Mucosa of descending colon (tissue), 3 donors: ENCODE results near the gene GPR62. TPM values are rescaled to one million over a fixed set of nuclear protein-coding genes. Genes with fewer than 3 reads are reported as not detected.

ENCODE experiments used
- ATAC-seq: fragments of 200-7000 bp; cut with Tn5 transposase; one replicate; pipeline ENCODE4 v1.9.1; 2020; ENCODE audit warnings: mild to moderate bottlenecking, moderate library complexity
- DNase-seq, 3 donors: peaks; one replicate each; pipeline ENCODE4 v3.0.0-alpha.2; 2020
- H3K36me3 ChIP-seq: fragments of 200-600 bp; one replicate; pipeline ENCODE4 v1.8.0; 2021; ENCODE audit warnings: low read depth, mild to moderate bottlenecking
- H3K4me1 ChIP-seq: fragments of 200-600 bp; one replicate; pipeline ENCODE4 v1.8.0; 2021; ENCODE audit warnings: low read depth, mild to moderate bottlenecking
- H3K4me3 ChIP-seq: fragments of 200-600 bp; one replicate; pipeline ENCODE4 v1.8.0; 2021; ENCODE audit warnings: mild to moderate bottlenecking
- H3K9me3 ChIP-seq: fragments of 200-600 bp; one replicate; pipeline ENCODE4 v1.8.0; 2021; ENCODE audit warnings: mild to moderate bottlenecking
- CTCF ChIP-seq: fragments of 200-600 bp; IDR thresholded peaks from one replicate; pipeline ENCODE4 v1.8.0; 2022; ENCODE audit warnings: antibody characterized with exemption, mild to moderate bottlenecking
- intact Hi-C, 2 donors: fragments of 100-400 bp; cut with DNase I in 1 of 2; cut with micrococcal nuclease in 1 of 2; formaldehyde crosslinking; loops; one replicate each; pipeline versions ENCODE4 v1.11.0 to v1.11.1; 2022; cut with DNase I, micrococcal nuclease
- total RNA-seq, 3 donors: library from RNA; stranded (reverse); fragmentation: NEBNext Ultra II Directional in 2 of 3; extraction: Animal tissue kit (Norgen Biotek cat#: 25700) in 2 of 3; gene quantifications; one replicate each; pipeline versions ENCODE4 v1.2.1 to v1.2.4, GENCODE V29; 2021 to 2023
- donor health status: DM: no; HTN: no; CAD: no; lungs with moderate emphysema.
- donor health status: DM: no; HTN: no; CAD: no.
- donor health status: DM: no; HTN: yes; CAD: no.

Gene GPR62
- total RNA-seq, 3 donors from 2014 or later = 0.22 TPM; not detected in 2

DNA sequence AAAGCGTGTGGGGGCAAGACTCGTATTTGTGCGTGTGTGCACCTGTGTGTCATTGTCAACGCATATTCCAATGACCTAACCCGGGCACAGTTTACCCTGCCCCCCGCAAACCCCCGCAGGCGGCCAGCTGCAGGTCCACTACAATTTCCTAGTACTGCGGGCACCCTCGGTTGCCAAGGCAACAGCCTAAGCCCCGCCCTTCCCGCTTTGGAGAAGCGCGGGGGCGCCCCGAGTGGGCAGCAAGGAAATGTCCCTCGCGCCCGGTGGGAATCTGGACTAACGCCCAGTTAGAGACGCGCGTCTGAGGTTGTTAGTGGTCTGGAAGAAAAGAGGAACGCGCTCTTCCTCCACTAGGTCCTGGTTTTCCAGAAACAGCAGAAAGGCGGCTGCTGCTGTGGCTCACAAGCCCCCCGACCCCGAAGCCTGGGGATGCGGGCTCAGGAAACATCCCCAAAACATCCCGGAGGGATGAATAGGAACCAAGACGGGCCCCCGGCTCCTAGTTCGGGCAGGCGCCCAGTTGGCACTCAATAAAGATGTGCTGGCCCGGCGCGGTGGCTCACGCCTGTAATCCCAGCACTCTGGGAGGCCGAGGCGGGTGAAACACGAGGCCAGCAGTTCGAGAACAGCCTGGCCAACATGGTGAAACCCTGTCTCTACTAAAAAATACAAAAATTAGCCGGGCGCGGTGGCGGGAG lies 20.8 kb downstream of the GPR62 start:
- Histone ChIP-seq H3K4me3 (no peak overlapping the region), H3K9me3 (no peaks in the 10 kb centered on the region), H3K36me3 (no peaks in the 10 kb centered on the region), H3K4me1 (peaks cover 12% of the 10 kb centered on the region)
- ATAC-seq (no peak), DNase-seq (peak; percentile 75 to 84 (median 81))
- intact Hi-C loops = no loop called here
- no peak for TF ChIP-seq CTCF

DNA sequence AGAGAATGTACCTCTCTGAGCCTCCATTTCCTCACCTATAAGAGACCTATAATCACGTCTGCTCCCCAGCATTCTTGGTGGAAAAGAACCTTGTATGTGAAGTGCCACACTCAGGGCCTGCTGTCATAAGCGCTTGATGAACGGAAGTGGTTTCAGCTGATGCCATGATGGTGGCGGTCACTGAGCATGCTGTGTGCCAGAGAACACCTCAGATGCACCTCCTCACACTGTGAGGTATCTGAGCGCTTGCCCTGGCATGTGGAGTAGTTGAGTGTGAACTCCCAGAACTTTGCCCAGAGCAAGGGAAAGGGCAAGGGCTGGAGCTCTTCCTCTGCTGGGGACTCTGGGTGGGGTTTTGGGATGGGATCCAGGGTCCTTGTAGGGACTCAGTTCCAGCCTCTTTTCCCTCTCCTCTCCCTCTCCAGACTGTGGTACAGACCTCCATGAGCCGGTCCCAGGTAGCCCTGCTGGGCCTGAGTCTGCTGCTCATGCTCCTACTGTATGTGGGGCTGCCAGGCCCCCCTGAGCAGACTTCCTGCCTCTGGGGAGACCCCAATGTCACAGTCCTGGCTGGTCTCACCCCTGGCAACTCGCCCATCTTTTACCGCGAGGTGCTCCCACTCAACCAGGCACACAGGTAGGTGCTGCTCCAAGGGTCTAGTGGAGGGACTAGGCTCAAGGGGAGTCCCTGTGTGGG lies 22.4 kb downstream of the GPR62 start:
- Histone ChIP-seq H3K9me3 (no peaks in the 10 kb centered on the region), H3K4me1 (peaks cover 24% of the 10 kb centered on the region), H3K36me3 (no peaks in the 10 kb centered on the region), H3K4me3 (no peak overlapping the region)
- intact Hi-C loops = no loop called here
- peak in 1 of 3 donors; percentile 27 for DNase-seq
- TF ChIP-seq CTCF = no peak
- ATAC-seq = no peak

- TF ChIP-seq CTCF = no peak
- ATAC-seq (no peak), DNase-seq (no peak)
- no peaks in the 10 kb centered on the region for H3K9me3 ChIP-seq
- H3K4me3 ChIP-seq = no peak overlapping the region
- intact Hi-C loops = no loop called here
- H3K4me1 ChIP-seq = peaks cover 24% of the 10 kb centered on the region
- H3K36me3 ChIP-seq = no peaks in the 10 kb centered on the region
Measured at GRCh38 chr3:51978143-51978502, 22.9 kb downstream of the GPR62 start.

DNA sequence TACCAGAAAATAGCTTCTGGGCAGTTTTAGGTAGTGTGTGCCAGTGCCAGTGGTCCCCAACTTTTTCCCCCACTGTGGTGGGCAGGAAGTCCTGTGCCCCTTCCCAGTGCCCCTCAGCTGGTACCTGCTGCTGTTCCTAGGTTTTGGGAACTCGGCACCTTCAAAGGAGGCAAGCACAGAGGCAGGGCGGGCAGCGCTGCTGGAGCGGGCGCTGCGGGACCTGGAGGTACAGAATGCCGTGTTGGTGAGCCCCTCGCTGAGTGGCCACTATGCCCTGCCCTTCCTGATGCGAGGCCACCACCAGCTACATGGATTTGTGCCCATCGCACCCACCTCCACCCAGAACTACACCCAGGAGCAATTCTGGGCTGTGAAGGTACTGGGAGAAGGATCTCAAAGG lies 25.1 kb downstream of the GPR62 start:
- ATAC-seq = no peak
- Histone ChIP-seq H3K9me3 (no peaks in the 10 kb centered on the region), H3K4me3 (no peak overlapping the region), H3K4me1 (peaks cover 38% of the 10 kb centered on the region), H3K36me3 (no peaks in the 10 kb centered on the region)
- no peak for DNase-seq
- intact Hi-C loops = no loop called here
- TF ChIP-seq CTCF = no peak

DNA sequence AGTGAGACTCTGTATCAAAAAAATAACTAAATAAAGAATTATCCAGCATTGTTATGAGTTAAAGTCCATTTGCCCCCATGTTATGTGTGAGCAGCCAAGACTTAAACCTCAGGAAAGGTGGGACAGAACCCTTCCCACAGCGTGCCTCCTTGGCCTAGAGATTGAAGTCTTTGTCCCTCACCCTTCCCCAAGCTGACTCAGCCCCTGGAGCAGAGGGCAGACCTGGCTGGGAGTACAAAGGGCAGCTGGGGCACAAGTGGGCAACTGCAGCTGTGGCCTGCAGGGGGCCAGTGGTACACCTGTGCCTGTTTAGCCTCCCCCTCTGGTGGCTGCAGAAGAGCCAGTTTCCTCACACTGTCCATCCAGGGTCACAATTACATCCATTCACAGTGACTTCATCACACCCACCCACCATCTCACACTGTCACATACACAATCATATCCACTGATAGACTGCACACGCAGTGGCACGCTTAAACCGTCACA lies 27.2 kb downstream of the GPR62 start:
- H3K4me1 ChIP-seq = peaks cover 39% of the 10 kb centered on the region

More for the DNA sequence above, 27.2 kb downstream of the GPR62 start:
- Histone ChIP-seq H3K36me3 (no peaks in the 10 kb centered on the region), H3K4me3 (peak overlapping the region; percentile 16), H3K9me3 (no peaks in the 10 kb centered on the region)
- peak; percentile 53 for TF ChIP-seq CTCF
- DNase-seq = peak; percentile 72 to 85 (median 83)
- intact Hi-C loops = no loop called here
- ATAC-seq = peak; percentile 77
